Chondrocyte (in vitro differentiated cells): Measurements from ENCODE around the gene PTPN4. TPM values are rescaled to one million over a fixed set of nuclear protein-coding genes. Genes with fewer than 3 reads are reported as not detected.

Experiments
- DNase-seq: peaks from one replicate; pipeline ENCODE4 v3.0.0; 2021; ENCODE audit warnings: mixed read lengths, low spot score
- H3K27ac Mint-ChIP-seq: one replicate; pipeline ENCODE4 v1.8.0; 2021; ENCODE audit warnings: mild to moderate bottlenecking, moderate library complexity, mixed read lengths; ENCODE audit not compliant: unreplicated experiment
- H3K27me3 Mint-ChIP-seq: 2 replicates; pipeline ENCODE4 v1.8.0; 2021; ENCODE audit warnings: low read depth, mixed read lengths
- H3K36me3 Mint-ChIP-seq: 2 replicates; pipeline ENCODE4 v1.8.0; 2021; ENCODE audit warnings: low read depth, mixed read lengths
- H3K4me1 Mint-ChIP-seq: 2 replicates; pipeline ENCODE4 v1.8.0; 2021; ENCODE audit warnings: low read depth, mild to moderate bottlenecking, mixed read lengths
- H3K4me3 Mint-ChIP-seq: one replicate; pipeline ENCODE4 v1.8.0; 2021; ENCODE audit warnings: mild to moderate bottlenecking, moderate library complexity, mixed read lengths; ENCODE audit not compliant: unreplicated experiment
- H3K9me3 Mint-ChIP-seq: 2 replicates; pipeline ENCODE4 v1.8.0; 2021; ENCODE audit warnings: low read depth, mixed read lengths
- total RNA-seq: library from RNA; stranded (reverse); gene quantifications from 3 replicates; pipeline ENCODE4 v1.2.1, GENCODE V29; 2021
- TF ChIP-seq, protein P1 (sequence below): fragments of 200-600 bp; sonication (generic); IDR thresholded peaks from 2 replicates; pipeline ENCODE4 v1.5.0; 2021; ENCODE audit warnings: antibody characterized with exemption, mild to moderate bottlenecking, moderate library complexity

PTPN4 gene
- total RNA-seq, 1 donor from 2014 or later = 24.2 TPM

DNA sequence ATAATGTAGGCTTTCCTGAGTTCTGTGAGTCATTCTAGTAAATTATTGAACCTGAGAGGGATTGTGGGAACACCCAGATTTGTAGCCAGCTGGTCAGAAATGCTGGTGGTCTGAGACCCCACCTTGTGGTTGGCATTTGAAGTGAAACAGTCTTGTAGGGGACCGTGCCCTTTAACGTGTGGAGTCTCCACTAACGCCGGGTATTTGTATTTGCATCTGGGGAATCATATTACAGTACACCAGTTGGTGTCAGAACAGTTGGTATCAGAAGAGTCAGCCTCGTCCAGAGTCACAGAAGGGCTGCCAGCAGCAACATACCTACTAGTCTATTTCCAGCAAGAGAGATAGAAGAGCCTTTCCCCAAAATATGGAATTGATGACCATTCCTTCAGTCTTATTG is 38.3 kb upstream of the PTPN4 start:
- H3K27me3 Mint-ChIP-seq = peaks cover 7% of the 10 kb centered on the region
- peaks cover 3% of the 10 kb centered on the region for H3K9me3 Mint-ChIP-seq
- no peak overlapping the region for H3K4me3 Mint-ChIP-seq
- DNase-seq = no peak
- H3K4me1 Mint-ChIP-seq = no peaks in the 10 kb centered on the region
- H3K36me3 Mint-ChIP-seq = no peaks in the 10 kb centered on the region
- no peak overlapping the region for H3K27ac Mint-ChIP-seq
- TF ChIP-seq, protein P1, sequence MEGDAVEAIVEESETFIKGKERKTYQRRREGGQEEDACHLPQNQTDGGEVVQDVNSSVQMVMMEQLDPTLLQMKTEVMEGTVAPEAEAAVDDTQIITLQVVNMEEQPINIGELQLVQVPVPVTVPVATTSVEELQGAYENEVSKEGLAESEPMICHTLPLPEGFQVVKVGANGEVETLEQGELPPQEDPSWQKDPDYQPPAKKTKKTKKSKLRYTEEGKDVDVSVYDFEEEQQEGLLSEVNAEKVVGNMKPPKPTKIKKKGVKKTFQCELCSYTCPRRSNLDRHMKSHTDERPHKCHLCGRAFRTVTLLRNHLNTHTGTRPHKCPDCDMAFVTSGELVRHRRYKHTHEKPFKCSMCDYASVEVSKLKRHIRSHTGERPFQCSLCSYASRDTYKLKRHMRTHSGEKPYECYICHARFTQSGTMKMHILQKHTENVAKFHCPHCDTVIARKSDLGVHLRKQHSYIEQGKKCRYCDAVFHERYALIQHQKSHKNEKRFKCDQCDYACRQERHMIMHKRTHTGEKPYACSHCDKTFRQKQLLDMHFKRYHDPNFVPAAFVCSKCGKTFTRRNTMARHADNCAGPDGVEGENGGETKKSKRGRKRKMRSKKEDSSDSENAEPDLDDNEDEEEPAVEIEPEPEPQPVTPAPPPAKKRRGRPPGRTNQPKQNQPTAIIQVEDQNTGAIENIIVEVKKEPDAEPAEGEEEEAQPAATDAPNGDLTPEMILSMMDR = no peak

DNA sequence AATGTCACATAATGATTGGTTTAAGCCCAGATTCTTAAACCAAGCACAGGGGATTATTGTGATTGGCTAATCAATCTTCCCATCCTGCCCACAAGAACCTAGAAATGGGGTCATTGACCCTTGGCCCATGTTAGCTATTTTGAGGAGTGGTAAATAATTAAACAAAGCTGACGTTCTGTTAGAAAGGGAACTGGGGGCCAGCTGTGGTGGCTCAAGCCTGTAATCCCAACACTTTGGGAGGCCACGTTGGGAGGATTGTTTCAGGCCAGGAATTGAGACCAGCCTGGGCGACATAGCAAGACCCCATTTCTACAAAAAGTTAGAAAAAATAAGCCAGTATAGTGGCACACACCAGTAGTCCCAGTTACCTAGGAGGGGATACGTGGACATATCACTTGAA is 37.8 kb upstream of the PTPN4 start:
- DNase-seq = no peak
- TF ChIP-seq, protein P1 = no peak
- no peaks in the 10 kb centered on the region for H3K36me3 Mint-ChIP-seq
- no peak overlapping the region for H3K27ac Mint-ChIP-seq
- peaks cover 6% of the 10 kb centered on the region for H3K27me3 Mint-ChIP-seq
- peaks cover 3% of the 10 kb centered on the region for H3K9me3 Mint-ChIP-seq
- H3K4me1 Mint-ChIP-seq = no peaks in the 10 kb centered on the region
- no peak overlapping the region for H3K4me3 Mint-ChIP-seq

DNA sequence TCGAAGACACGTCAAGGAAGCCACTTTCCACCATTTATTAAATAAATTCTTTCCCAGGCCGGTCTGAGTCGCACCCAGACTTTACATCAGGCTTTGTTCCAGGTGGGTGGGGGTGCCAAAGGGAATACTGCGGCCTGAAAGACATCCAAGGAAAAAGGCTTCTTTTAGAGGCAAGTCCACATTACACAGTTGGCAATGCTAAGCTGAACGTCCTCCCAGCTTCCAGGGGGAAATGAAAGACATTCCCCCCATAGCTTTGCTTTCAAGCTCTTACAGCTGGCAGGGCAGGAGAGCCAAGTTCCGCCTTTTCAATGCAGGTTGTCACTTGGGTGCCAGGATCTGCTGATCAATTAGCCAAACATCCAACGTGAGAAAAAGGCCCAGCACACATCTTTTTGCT is 36.5 kb upstream of the PTPN4 start:
- peaks cover 8% of the 10 kb centered on the region for H3K27me3 Mint-ChIP-seq
- no peaks in the 10 kb centered on the region for H3K4me1 Mint-ChIP-seq
- no peaks in the 10 kb centered on the region for H3K36me3 Mint-ChIP-seq
- DNase-seq = no peak
- TF ChIP-seq, protein P1 = no peak
- peaks cover 3% of the 10 kb centered on the region for H3K9me3 Mint-ChIP-seq
- H3K4me3 Mint-ChIP-seq = no peak overlapping the region
- no peak overlapping the region for H3K27ac Mint-ChIP-seq

- DNase-seq = no peak
- TF ChIP-seq, protein P1 = no peak
- H3K27ac Mint-ChIP-seq = no peak overlapping the region
- H3K36me3 Mint-ChIP-seq = no peaks in the 10 kb centered on the region
- H3K4me1 Mint-ChIP-seq = no peaks in the 10 kb centered on the region
- H3K4me3 Mint-ChIP-seq = no peak overlapping the region
- H3K9me3 Mint-ChIP-seq = peaks cover 3% of the 10 kb centered on the region
- peaks cover 7% of the 10 kb centered on the region for H3K27me3 Mint-ChIP-seq
These were observed 35.8 kb upstream of the PTPN4 start for GRCh38 chr2:119723784-119724467.

DNA sequence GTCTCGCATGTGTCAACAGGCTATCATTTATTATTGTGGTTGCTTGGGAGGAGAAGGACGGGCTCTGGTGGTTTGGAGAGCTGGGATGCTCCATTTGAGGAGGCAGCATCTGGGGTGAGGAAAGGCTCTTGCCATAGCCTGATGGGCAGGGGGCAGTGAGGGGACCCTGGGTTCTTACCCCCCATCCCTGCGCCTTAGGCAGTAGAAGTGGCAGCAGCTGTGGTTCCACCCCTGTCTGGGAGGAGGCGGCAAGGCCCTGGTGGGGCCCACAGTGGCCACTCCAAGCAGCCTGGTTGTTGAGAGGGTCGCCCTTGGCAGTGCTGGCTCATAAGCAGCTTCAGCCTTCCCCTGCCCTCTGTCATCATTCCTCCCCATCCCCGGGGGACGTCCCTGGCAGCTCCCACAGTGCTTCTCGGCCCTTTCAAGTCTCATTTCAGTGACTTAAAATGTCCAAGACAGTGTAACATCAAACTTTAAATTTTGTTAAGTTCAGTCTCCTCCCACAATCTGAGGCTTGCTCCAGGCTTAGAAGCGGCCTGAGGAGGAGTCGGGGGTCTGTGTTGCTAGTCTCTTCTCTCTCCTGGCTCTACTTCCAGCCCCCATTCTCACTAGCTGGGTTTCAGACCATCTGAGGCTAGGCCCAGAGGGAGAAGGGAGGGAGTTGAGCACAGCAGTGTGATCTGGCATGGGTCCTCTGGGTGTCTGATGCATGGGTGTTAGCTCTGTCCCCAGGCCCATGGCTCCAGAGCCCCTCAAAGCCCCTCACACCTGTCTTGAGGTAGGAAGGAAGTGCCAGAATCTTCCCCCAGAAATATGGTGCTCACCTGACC is 34.9 kb upstream of the PTPN4 start:
- Mint-ChIP-seq H3K9me3 (peaks cover 3% of the 10 kb centered on the region), H3K27me3 (peaks cover 2% of the 10 kb centered on the region), H3K36me3 (no peaks in the 10 kb centered on the region), H3K4me1 (no peaks in the 10 kb centered on the region), H3K4me3 (no peak overlapping the region), H3K27ac (no peak overlapping the region)
- TF ChIP-seq, protein P1 = no peak
- DNase-seq = peak; percentile 36
